Left lobe of liver (tissue), 2 donors: ENCODE data around the gene MMP15. TPM values are rescaled to one million over a fixed set of nuclear protein-coding genes. Genes with fewer than 3 reads are reported as not detected.

Source experiments
- ATAC-seq: fragments of 200-7000 bp; cut with Tn5 transposase; one replicate; pipeline ENCODE4 v1.9.1; 2020; ENCODE audit warnings: mild to moderate bottlenecking, moderate library complexity
- DNase-seq: peaks from one replicate; pipeline ENCODE4 v3.0.0-alpha.2; 2020; ENCODE audit warnings: low spot score
- total RNA-seq: library from RNA; stranded (reverse); gene quantifications from one replicate; pipeline ENCODE4 v1.2.1, GENCODE V29; 2021
- donor health status: DM: no; HTN: no; CAD: no; lungs with moderate emphysema.
- donor health status: DM: no; HTN: yes; CAD: no.

The MMP15 gene
- total RNA-seq, 1 donor from 2014 or later: 39.5 TPM

DNA sequence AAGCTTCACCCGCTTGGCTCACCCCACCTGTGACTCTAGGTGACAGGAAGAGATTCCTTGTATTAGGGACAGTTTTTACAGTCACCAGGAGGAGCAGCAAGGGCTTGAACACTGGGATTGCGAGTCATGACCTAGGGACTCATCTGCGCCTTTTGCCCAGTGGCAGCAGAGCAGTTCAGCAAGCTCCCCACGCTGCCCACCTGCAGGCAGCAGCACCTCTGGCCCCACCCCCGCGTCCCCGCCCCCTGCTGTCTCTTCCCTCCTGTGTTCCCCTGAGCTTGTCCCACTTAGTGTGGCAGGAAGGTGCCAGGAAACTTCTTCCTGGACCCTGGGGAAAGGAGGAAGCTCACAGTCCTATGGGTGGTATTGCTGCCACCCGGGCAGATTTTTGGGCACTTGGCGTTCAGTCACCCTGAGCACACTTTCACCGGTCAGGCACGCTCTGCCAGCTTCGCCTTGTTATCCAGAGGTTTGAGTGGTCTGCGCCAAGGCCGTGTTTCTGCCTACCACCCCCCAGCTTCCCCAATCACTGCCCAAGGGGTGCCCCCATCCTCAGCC, 8.7 kb downstream of the MMP15 start:
- ATAC-seq (no peak), DNase-seq (no peak)

DNA sequence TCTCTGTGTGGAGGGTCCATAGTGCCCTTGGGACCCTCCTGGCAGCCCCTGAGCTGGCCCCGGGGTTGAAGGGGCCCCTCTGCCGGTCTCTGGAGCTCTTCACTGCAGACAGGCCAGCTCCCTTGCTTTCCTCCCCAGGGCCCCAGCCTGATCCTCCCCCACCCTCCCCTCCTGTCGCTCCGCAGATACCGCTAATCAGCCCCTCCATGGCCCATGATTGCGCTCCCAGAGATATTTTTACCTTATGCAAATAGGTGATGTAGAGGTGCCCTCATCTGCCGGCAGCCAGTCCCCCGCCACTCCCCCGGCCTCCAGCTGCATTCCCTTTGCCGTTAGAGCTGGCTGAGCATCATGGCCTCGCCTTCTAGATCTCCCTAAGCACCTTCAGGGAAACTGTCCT, 9.2 kb downstream of the MMP15 start:
- no peak for ATAC-seq
- DNase-seq: no peak

- DNase-seq (no peak), ATAC-seq (no peak)
Measured at GRCh38 chr16:58035356-58036170, 10.0 kb downstream of the MMP15 start.

- ATAC-seq (no peak), DNase-seq (no peak)
Measured at GRCh38 chr16:58036943-58037342, 11.4 kb downstream of the MMP15 start.

DNA sequence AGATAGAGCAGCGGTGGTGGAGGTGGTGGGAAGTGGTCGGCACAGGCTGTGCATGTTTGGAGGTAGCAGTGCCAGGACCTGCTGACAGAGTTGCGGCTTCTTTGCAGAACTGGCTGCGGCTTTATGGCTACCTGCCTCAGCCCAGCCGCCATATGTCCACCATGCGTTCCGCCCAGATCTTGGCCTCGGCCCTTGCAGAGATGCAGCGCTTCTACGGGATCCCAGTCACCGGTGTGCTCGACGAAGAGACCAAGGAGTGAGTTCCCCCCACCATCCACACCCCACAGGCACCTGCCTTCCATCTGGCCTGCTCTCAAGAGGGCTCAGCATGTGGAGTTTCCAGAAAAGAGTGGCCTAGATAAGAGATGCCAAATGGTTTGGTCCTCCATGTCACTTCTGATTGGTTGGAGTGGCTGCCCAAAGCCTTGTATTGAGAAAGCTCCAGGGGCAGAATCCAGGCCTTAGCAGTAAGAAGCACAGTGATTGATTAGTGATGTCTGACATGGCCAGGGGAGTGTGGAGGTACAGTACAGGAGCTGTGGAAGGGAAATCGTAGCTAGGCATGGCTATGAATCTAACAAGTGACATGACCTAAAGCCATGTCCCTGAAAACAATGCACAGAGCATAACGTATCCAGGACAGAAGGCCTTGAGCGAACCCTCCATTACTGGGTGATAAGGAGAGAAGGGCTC, 12.0 kb downstream of the MMP15 start:
- DNase-seq (no peak), ATAC-seq (no peak)

GRCh38 chr16:58038219-58038641, 12.7 kb downstream of the MMP15 start:
- ATAC-seq: no peak
- no peak for DNase-seq

- ATAC-seq (no peak), DNase-seq (no peak)
Measured at GRCh38 chr16:58039829-58040495, 14.4 kb downstream of the MMP15 start.

DNA sequence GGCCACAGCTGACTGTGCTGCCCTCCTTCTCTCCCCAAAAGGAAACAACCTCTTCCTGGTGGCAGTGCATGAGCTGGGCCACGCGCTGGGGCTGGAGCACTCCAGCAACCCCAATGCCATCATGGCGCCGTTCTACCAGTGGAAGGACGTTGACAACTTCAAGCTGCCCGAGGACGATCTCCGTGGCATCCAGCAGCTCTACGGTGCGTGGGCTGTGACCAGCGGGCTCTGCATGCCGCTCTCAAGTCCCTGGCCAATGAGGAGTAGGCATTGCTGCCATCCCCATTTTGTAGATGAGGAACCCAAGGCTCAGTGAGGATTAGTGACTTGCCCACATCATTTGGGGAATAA, 14.9 kb downstream of the MMP15 start:
- no peak for DNase-seq
- ATAC-seq: no peak

DNA sequence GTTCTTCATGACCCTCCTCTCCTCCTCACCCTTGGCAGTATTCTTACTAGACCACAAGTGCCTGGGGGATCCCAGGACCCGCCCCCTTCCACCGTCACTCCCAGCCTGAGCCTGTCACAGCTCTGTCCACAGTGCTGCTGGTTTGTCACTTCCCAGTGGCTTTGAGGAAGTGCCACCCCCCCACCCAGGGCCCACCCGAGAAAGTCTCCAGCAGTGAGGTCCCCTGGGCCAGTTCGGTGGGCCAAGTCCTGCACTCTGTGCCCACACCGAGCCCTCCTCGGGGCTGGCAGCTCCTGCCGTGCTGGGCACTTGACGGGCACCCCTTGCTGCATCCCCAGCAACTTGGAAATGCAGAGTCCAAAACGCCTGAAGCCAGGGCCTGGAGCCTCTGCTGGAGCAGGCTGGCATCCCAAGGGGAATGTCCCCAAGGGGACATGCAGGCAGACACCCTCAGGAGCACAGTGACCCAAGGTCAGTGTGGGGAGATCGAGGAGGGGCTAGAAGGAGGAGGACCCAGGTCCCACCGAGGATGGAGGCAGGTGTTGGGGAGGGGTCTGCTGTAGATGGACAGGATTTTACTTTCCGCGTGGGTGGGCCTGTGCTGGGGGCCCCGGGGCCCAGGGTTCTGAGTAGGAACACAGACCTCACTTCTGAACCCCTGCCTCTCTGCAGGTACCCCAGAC, 15.5 kb downstream of the MMP15 start:
- no peak for DNase-seq
- ATAC-seq: no peak

DNA sequence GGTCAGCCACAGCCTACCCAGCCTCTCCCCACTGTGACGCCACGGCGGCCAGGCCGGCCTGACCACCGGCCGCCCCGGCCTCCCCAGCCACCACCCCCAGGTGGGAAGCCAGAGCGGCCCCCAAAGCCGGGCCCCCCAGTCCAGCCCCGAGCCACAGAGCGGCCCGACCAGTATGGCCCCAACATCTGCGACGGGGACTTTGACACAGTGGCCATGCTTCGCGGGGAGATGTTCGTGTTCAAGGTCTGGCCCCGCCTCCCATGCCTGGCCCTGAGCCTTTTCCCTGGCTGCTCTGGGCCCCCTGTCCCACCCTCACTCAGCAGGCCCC, 16.0 kb downstream of the MMP15 start:
- DNase-seq (no peak), ATAC-seq (no peak)

GRCh38 chr16:58042001-58042885, 16.7 kb downstream of the MMP15 start:
- no peak for DNase-seq
- no peak for ATAC-seq

- ATAC-seq: no peak
- DNase-seq: no peak
Measured at GRCh38 chr16:58042886-58043515, 17.4 kb downstream of the MMP15 start.

- DNase-seq: no peak
- ATAC-seq: no peak
Measured at GRCh38 chr16:58043571-58044155, 18.1 kb downstream of the MMP15 start.

DNA sequence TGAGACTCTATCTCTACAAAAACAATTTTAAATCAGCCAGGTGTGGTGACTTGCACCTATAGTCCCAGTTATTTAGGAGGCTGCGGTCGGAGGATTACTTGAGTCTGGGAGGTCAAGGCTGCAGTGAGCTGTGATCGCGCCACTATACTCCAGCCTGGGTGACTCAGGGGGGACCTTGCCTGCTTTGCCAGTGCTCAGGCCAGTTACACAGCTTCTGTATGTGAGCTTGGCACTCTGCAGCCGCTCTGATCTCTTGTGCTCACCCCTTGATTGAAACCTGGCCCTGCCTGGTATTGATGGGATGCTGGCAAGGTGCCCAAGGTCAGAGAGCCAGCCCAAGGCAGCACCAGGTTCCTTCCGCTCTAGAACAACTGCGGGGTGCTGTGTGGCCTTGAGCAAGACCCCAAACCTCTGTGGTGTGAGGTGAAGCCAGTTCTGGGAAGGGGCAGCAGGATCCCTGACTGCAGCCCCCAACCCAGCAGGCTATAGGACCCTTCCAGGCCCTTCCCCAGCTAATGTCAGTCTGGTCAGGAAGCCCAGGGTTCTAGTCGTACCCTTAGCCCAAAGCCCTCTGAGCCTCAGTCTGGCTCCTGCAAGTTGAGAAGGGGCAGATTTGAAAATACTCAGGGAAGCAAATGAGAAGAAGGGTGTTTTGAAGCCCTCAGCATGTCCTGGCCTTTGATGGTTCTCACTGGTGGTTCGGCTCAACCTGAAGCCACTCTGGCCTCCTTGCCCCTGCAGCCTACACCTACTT, 18.9 kb downstream of the MMP15 start:
- DNase-seq (no peak), ATAC-seq (peak; percentile 8)

DNA sequence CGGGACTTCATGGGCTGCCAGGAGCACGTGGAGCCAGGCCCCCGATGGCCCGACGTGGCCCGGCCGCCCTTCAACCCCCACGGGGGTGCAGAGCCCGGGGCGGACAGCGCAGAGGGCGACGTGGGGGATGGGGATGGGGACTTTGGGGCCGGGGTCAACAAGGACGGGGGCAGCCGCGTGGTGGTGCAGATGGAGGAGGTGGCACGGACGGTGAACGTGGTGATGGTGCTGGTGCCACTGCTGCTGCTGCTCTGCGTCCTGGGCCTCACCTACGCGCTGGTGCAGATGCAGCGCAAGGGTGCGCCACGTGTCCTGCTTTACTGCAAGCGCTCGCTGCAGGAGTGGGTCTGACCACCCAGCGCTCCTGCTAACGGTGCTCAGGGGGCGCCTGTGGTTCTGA, 19.5 kb downstream of the MMP15 start:
- ATAC-seq (no peak), DNase-seq (no peak)

- DNase-seq (no peak), ATAC-seq (peak; percentile 9)
Measured at GRCh38 chr16:58046054-58046881, 20.7 kb downstream of the MMP15 start.

DNA sequence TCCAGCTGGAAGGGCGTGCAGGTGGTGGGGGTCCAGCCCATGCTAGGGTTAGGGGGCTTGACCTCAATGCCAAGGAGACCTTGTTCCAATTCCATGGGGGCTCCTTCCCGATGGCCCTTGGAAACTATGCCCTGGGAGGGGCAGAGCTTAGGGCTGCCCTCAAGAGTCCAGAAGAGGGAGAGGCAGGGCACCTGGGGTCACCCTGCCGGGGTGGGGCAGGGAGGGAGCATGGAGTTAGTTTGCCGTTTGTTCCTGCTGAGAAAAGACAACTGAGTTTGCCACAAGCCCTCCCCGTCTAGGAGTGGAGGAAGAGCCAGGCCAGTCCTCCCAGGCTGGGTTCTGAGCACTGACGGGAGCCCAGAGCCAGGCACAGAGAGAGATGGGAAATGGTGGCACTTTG, 21.4 kb downstream of the MMP15 start:
- ATAC-seq: peak; percentile 21
- DNase-seq: no peak
